Tibial nerve (tissue), 4 donors: ENCODE results near the gene C12orf57. TPM values are rescaled to one million over a fixed set of nuclear protein-coding genes. Genes with fewer than 3 reads are reported as not detected.
A peak's percentile ranks its signal among the peaks of the same experiment; 100 is the strongest.

Experiments
- DNase-seq, 2 donors: peaks; one replicate each; pipeline ENCODE4 v3.0.0-alpha.2; 2019; ENCODE audit warnings: low spot score in 2 of 2
- H3K27ac ChIP-seq, 4 donors: fragments of 200-600 bp; sonication (generic) in 3 of 4; one replicate each; pipeline ENCODE4 v1.5.1; 2017 to 2019; ENCODE audit warnings: mild to moderate bottlenecking in 1 of 4
- H3K27me3 ChIP-seq, 2 donors: fragments of 200-600 bp; sonication (generic) in 1 of 2; one replicate each; pipeline versions ENCODE4 v1.5.1 to v1.6.0; 2017 to 2019
- H3K36me3 ChIP-seq, 3 donors: fragments of 200-600 bp; sonication (generic); one replicate each; pipeline ENCODE4 v1.5.1; 2018 to 2019
- H3K4me1 ChIP-seq, 4 donors: fragments of 200-600 bp; sonication (generic) in 3 of 4; one replicate each; pipeline ENCODE4 v1.5.1; 2017 to 2019
- H3K4me3 ChIP-seq, 4 donors: fragments of 200-600 bp; sonication (generic) in 3 of 4; one replicate each; pipeline ENCODE4 v1.5.1; 2017 to 2019; ENCODE audit warnings: mild to moderate bottlenecking in 1 of 4, moderate library complexity in 1 of 4
- H3K9me3 ChIP-seq, 4 donors: fragments of 200-600 bp; sonication (generic) in 3 of 4; one replicate each; pipeline ENCODE4 v1.5.1; 2017 to 2019
- CTCF ChIP-seq, 5 experiments: fragments of 200-600 bp in 3 of 5; fragments of 450-650 bp in 2 of 5; sonication (generic) in 3 of 5; IDR thresholded peaks; one replicate each; pipeline ENCODE4 v1.5.1; 2016 to 2019; ENCODE audit warnings: antibody characterized with exemption in 5 of 5, mild to moderate bottlenecking in 3 of 5, moderate library complexity in 2 of 5
- EP300 ChIP-seq, 2 donors: sonication (generic); formaldehyde crosslinking; IDR thresholded peaks; one replicate each; pipeline ENCODE4 v1.6.1; 2017; ENCODE audit warnings: antibody characterized with exemption in 2 of 2, mild to moderate bottlenecking in 1 of 2
- POLR2A ChIP-seq, 2 donors: fragments of 450-650 bp; IDR thresholded peaks; one replicate each; pipeline ENCODE4 v1.6.1; 2017; ENCODE audit warnings: antibody characterized with exemption in 2 of 2, mild to moderate bottlenecking in 2 of 2, moderate library complexity in 2 of 2
- WGBS, 2 donors: methylation state at CpG; one replicate each; pipeline ENCODE4 v1.1.5; 2018; 5-methylcytosine and 5-hydroxymethylcytosine counted together
- total RNA-seq, 4 donors: library from RNA; depleted of rRNA; stranded (reverse); fragments of >200 nt; gene quantifications; one replicate each; pipeline ENCODE4 v1.1.0, GENCODE V29; 2016

C12orf57 gene
- total RNA-seq, 4 donors from 2014 or later = 569 to 764 (median 665) TPM

- Histone ChIP-seq H3K9me3 (no peaks in the 10 kb centered on the region), H3K27me3 (no peaks in the 10 kb centered on the region), H3K4me1 (peaks cover 3 to 37% (median 23%) of the 10 kb centered on the region in 4 donors), H3K36me3 (peaks cover 0 to 42% (median 0%) of the 10 kb centered on the region in 3 donors), H3K27ac (peak overlapping the region; percentile 96 to 99 (median 98)), H3K4me3 (no peak overlapping the region)
- 51 to 52% methylated on average over 6 of the region's 6 CpGs for WGBS, 2 donors
- no peak for TF ChIP-seq CTCF (IDR thresholded peaks at IDR 0.05)
- TF ChIP-seq POLR2A (IDR thresholded peaks at IDR 0.05) = no peak
- TF ChIP-seq EP300 (IDR thresholded peaks at IDR 0.05) = no peak
- no peak for DNase-seq
These were observed 20.0 kb upstream of the C12orf57 start for GRCh38 chr12:6923851-6924250.

- TF ChIP-seq EP300 (IDR thresholded peaks at IDR 0.05) (no peak), POLR2A (IDR thresholded peaks at IDR 0.05) (no peak), CTCF (IDR thresholded peaks at IDR 0.05) (no peak)
- Histone ChIP-seq H3K4me1 (peaks cover 3 to 50% (median 36%) of the 10 kb centered on the region in 4 donors), H3K27me3 (no peaks in the 10 kb centered on the region), H3K36me3 (peaks cover 0 to 30% (median 0%) of the 10 kb centered on the region in 3 donors), H3K9me3 (no peaks in the 10 kb centered on the region), H3K27ac (peak overlapping the region; percentile 96 to 99 (median 98)), H3K4me3 (peak overlapping the region in 1 of 4 donors; percentile 96)
- DNase-seq = no peak
- 0 to 13% methylated on average over 1 of the region's 1 CpG for WGBS, 2 donors
These were observed 18.6 kb upstream of the C12orf57 start for GRCh38 chr12:6925239-6925539.

- Histone ChIP-seq H3K4me3 (peak overlapping the region; percentile 55 to 96 (median 88)), H3K27me3 (no peaks in the 10 kb centered on the region), H3K27ac (peak overlapping the region; percentile 96 to 99 (median 98)), H3K9me3 (no peaks in the 10 kb centered on the region), H3K36me3 (peaks cover 0 to 26% (median 0%) of the 10 kb centered on the region in 3 donors), H3K4me1 (peaks cover 3 to 55% (median 38%) of the 10 kb centered on the region in 4 donors)
- peak in 1 of 2 donors; percentile 43 for TF ChIP-seq POLR2A (IDR thresholded peaks at IDR 0.05)
- TF ChIP-seq EP300 (IDR thresholded peaks at IDR 0.05) = peak in 1 of 2 donors; percentile 79
- peak in 2 of 5 experiments; percentile 37 to 45 for TF ChIP-seq CTCF (IDR thresholded peaks at IDR 0.05)
- 10 to 21% methylated on average over 8 of the region's 8 CpGs for WGBS, 2 donors
- DNase-seq = peak; percentile 52 to 72
These were observed 18.1 kb upstream of the C12orf57 start for GRCh38 chr12:6925540-6926279.

GRCh38 chr12:6927379-6928021 is 16.3 kb upstream of the C12orf57 start, which contains the start of gene ATN1:
TSS of gene ATN1 (plus strand) at chr12:6927959. CDS start at chr12:6934002, 6,043 bp downstream.
- WGBS, 2 donors = 1% methylated on average over 42 to 47 of the region's 66 CpGs
- H3K27ac ChIP-seq = peak within 1 kb of the TSS; percentile 96 to 99 (median 98)
- no peaks in the 10 kb centered on the region for H3K9me3 ChIP-seq
- DNase-seq = peak; percentile 66 to 78
- no peaks in the 10 kb centered on the region for H3K27me3 ChIP-seq
- H3K4me1 ChIP-seq = peaks cover 3 to 73% (median 46%) of the 10 kb centered on the region in 4 donors
- TF ChIP-seq EP300 (IDR thresholded peaks at IDR 0.05) (peak in 1 of 2 donors; percentile 90), CTCF (IDR thresholded peaks at IDR 0.05) (peak in 1 of 5 experiments; percentile 10), POLR2A (IDR thresholded peaks at IDR 0.05) (peak in 1 of 2 donors; percentile 70)
- H3K4me3 ChIP-seq = peak within 1 kb of the TSS; percentile 78 to 96 (median 88)
- H3K36me3 ChIP-seq = peaks cover 0 to 8% (median 0%) of the 10 kb centered on the region in 3 donors
